OCI-LY1 (cell line): Measurements from ENCODE around the gene MAP2.

Experiments
- H2AFZ ChIP-seq: fragments of 200-600 bp; sonication (generic), shearing (Covaris generic); 2 replicates; pipeline ENCODE4 v1.6.0; 2014; ENCODE audit warnings: antibody characterized with exemption, mild to moderate bottlenecking, low read length
- H3F3A ChIP-seq: fragments of 200-600 bp; sonication (generic), shearing (Covaris generic); 2 replicates; pipeline ENCODE4 v1.6.0; 2014; ENCODE audit warnings: mild to moderate bottlenecking, antibody characterized with exemption, low read length, moderate library complexity; ENCODE audit not compliant: insufficient read depth
- H3K27ac ChIP-seq: fragments of 200-600 bp; sonication (generic); 2 replicates; pipeline ENCODE4 v1.5.1; 2014; ENCODE audit warnings: low read length, mixed run types, mild to moderate bottlenecking, low read depth; ENCODE audit not compliant: poor library complexity, severe bottlenecking
- H3K27me3 ChIP-seq: fragments of 200-600 bp; sonication (generic); 2 replicates; pipeline ENCODE4 v1.6.0; 2014; ENCODE audit warnings: antibody characterized with exemption, mild to moderate bottlenecking, low read length, moderate library complexity; ENCODE audit not compliant: insufficient read depth
- H3K36me3 ChIP-seq: fragments of 200-600 bp; sonication (generic); 2 replicates; pipeline ENCODE4 v1.6.1; 2014; ENCODE audit warnings: mild to moderate bottlenecking, antibody characterized with exemption, low read length, moderate library complexity, mixed read lengths; ENCODE audit not compliant: insufficient read depth
- H3K4me1 ChIP-seq: fragments of 200-600 bp; sonication (generic); 2 replicates; pipeline ENCODE4 v1.5.1; 2014; ENCODE audit warnings: mild to moderate bottlenecking, low read length, moderate library complexity; ENCODE audit not compliant: insufficient read depth, severe bottlenecking
- H3K4me2 ChIP-seq: fragments of 200-600 bp; sonication (generic), shearing (Covaris generic); 2 replicates; pipeline ENCODE4 v1.6.1; 2014; ENCODE audit warnings: low read length
- H3K4me3 ChIP-seq: fragments of 200-600 bp; sonication (generic); 2 replicates; pipeline ENCODE4 v1.5.1; 2014; ENCODE audit warnings: low read length, low read depth, mild to moderate bottlenecking, mixed read lengths; ENCODE audit not compliant: poor library complexity, severe bottlenecking
- H3K79me2 ChIP-seq: fragments of 200-600 bp; shearing (Covaris generic); 2 replicates; pipeline ENCODE4 v1.6.1; 2016; ENCODE audit warnings: mixed run types, low read length, mixed read lengths; ENCODE audit not compliant: insufficient read depth
- H3K9ac ChIP-seq: fragments of 200-600 bp; sonication (generic), shearing (Covaris generic); 2 replicates; pipeline ENCODE4 v1.6.1; 2014; ENCODE audit warnings: mild to moderate bottlenecking, low read length, mixed read lengths
- H3K9me2 ChIP-seq: fragments of 200-600 bp; sonication (generic), shearing (Covaris generic); 2 replicates; pipeline ENCODE4 v1.6.1; 2014; ENCODE audit warnings: low read depth, mild to moderate bottlenecking, low read length, mixed read lengths
- H3K9me3 ChIP-seq: fragments of 200-600 bp; shearing (Covaris generic); 2 replicates; pipeline ENCODE4 v1.6.1; 2014; ENCODE audit warnings: low read length, mixed read lengths
- H4K20me1 ChIP-seq: fragments of 200-600 bp; sonication (generic), shearing (Covaris generic); 2 replicates; pipeline ENCODE4 v1.6.0; 2016; ENCODE audit warnings: mild to moderate bottlenecking, low read length; ENCODE audit not compliant: insufficient read depth
- CTCF ChIP-seq: fragments of 200-600 bp; sonication (generic), shearing (Covaris generic); IDR thresholded peaks from 2 replicates; pipeline ENCODE4 v1.5.1; 2017; ENCODE audit warnings: mild to moderate bottlenecking, antibody characterized with exemption, low read length, moderate library complexity, mixed read lengths
- EZH2 ChIP-seq: fragments of 200-600 bp; sonication (generic), shearing (Covaris generic); IDR thresholded peaks from 2 replicates; pipeline ENCODE4 v1.8.0; 2017; ENCODE audit warnings: borderline replicate concordance, mixed run types, mild to moderate bottlenecking, antibody characterized with exemption, low read length, moderate library complexity, mixed read lengths

The MAP2 gene

GRCh38 chr2:209519271-209519670 lies 95.4 kb downstream of the MAP2 start:
- Histone ChIP-seq H3K9ac (no peak overlapping the region), H3F3A (no peaks in the 10 kb centered on the region), H3K79me2 (no peaks in the 10 kb centered on the region), H3K27me3 (no peaks in the 10 kb centered on the region), H3K4me2 (no peak overlapping the region), H3K9me3 (no peaks in the 10 kb centered on the region), H3K9me2 (no peaks in the 10 kb centered on the region), H4K20me1 (no peaks in the 10 kb centered on the region), H3K4me3 (no peak overlapping the region), H2AFZ (no peak overlapping the region), H3K36me3 (no peaks in the 10 kb centered on the region), H3K27ac (no peak overlapping the region), H3K4me1 (peaks cover 19% of the 10 kb centered on the region)
- no peak for TF ChIP-seq CTCF
- TF ChIP-seq EZH2 = no peak

GRCh38 chr2:209519906-209520305 lies 96.1 kb downstream of the MAP2 start:
- Histone ChIP-seq H3K36me3 (no peaks in the 10 kb centered on the region), H4K20me1 (no peaks in the 10 kb centered on the region), H3K79me2 (no peaks in the 10 kb centered on the region), H2AFZ (no peak overlapping the region), H3F3A (no peaks in the 10 kb centered on the region), H3K4me3 (no peak overlapping the region), H3K4me1 (peaks cover 25% of the 10 kb centered on the region), H3K4me2 (no peak overlapping the region), H3K9ac (no peak overlapping the region), H3K27ac (no peak overlapping the region), H3K9me2 (no peaks in the 10 kb centered on the region), H3K27me3 (no peaks in the 10 kb centered on the region), H3K9me3 (no peaks in the 10 kb centered on the region)
- no peak for TF ChIP-seq EZH2
- no peak for TF ChIP-seq CTCF

- no peak for TF ChIP-seq EZH2
- TF ChIP-seq CTCF = no peak
- Histone ChIP-seq H3K4me1 (peaks cover 58% of the 10 kb centered on the region), H3F3A (no peaks in the 10 kb centered on the region), H3K79me2 (no peaks in the 10 kb centered on the region), H3K36me3 (no peaks in the 10 kb centered on the region), H3K4me3 (no peak overlapping the region), H3K9me2 (no peaks in the 10 kb centered on the region), H3K9me3 (no peaks in the 10 kb centered on the region), H4K20me1 (no peaks in the 10 kb centered on the region), H3K27ac (peak overlapping the region; percentile 90), H3K27me3 (no peaks in the 10 kb centered on the region), H3K4me2 (peak overlapping the region; percentile 61), H3K9ac (peak overlapping the region; percentile 28), H2AFZ (0 out of 2 replicates have a peak overlapping the region, but pooled peaks have one; percentile 52)
These were observed 99.3 kb downstream of the MAP2 start for GRCh38 chr2:209523041-209523740.
